ENCODE results near the gene FGF14.

The FGF14 gene

DNA sequence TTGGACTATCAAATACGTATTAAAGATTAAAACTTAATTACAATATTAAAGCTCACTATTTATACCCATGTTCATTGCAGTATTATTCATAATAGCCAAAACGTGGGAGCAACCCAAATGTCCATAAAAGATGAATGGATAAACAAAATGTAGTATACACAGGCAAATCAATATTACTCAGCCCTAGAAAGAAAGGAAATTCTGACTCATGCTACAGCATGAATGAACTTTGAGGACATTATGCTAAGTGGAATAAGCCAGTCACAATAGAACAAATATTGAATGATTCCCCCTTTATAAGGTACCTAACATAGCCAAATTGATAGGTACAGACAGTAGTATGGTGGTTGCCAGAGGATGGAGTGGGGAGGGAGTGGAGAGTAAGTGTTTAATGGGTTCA, 457.3 kb downstream of the FGF14 start:
- no peak for DNase-seq (ENCODE audit: low read depth)
- TF ChIP-seq, protein P1, sequence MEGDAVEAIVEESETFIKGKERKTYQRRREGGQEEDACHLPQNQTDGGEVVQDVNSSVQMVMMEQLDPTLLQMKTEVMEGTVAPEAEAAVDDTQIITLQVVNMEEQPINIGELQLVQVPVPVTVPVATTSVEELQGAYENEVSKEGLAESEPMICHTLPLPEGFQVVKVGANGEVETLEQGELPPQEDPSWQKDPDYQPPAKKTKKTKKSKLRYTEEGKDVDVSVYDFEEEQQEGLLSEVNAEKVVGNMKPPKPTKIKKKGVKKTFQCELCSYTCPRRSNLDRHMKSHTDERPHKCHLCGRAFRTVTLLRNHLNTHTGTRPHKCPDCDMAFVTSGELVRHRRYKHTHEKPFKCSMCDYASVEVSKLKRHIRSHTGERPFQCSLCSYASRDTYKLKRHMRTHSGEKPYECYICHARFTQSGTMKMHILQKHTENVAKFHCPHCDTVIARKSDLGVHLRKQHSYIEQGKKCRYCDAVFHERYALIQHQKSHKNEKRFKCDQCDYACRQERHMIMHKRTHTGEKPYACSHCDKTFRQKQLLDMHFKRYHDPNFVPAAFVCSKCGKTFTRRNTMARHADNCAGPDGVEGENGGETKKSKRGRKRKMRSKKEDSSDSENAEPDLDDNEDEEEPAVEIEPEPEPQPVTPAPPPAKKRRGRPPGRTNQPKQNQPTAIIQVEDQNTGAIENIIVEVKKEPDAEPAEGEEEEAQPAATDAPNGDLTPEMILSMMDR (IDR thresholded peaks at IDR 0.05; ENCODE audit: low read depth, low read length, missing control alignments), result no peak

DNA sequence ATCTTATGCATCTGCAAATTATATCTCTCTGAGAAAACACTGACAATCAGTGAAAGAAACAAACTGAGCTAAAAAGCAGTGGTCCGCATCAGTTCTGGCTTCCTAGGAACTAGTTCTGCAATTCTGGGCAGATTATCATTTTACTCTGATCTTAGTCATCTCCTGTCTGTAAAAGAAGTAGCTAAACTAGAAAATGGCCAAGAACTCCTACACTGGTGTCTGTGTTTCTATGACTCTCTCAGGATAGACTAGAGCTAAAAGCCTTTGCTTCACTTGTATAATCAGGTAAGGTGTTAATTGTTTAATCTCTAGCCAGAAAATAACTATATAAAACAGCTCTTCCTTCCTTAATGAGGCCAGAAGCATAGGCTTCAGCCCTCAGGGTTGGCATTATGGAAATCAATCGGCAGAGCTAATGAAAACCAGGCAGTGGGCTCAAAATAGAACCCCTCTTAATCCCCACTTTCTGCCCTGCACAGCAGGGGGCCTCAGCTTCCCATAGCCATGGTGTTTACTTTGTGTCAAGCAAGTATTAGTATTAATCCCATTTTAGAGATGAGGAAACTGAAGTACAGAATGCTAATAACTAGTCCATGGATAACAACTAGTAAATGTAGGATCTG, 459.2 kb downstream of the FGF14 start:
- TF ChIP-seq, protein P1 (IDR thresholded peaks at IDR 0.05; ENCODE audit: low read depth, low read length, missing control alignments), result no peak
- H3K4me3 ChIP-seq (ENCODE audit: low read depth, low read length), result no peak overlapping the region
- no peak for DNase-seq (ENCODE audit: low read depth)

More for the DNA sequence above, 457.3 kb downstream of the FGF14 start:
- no peak overlapping the region for H3K4me3 ChIP-seq (ENCODE audit: low read depth, low read length)

DNA sequence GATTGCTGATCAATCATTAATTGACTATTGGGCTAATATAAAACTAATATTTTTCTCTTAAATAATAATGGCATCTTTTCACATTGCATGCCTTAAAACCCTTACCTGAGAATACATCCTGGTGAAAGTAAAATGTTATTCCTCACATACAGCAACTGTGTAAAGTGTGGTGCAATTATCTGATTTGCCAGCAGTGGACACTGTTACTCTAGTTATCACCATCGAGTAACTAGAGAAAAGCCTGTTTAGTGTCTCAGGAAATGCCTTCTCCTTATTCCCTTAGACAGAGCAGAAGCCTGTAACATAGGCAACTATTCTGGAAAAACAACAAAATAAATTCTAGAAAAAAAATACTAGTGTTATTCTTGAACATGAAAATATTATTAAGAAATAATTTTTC, 459.8 kb downstream of the FGF14 start:
- no peak overlapping the region for H3K4me3 ChIP-seq (ENCODE audit: low read depth, low read length)
- TF ChIP-seq, protein P1 (IDR thresholded peaks at IDR 0.05; ENCODE audit: low read depth, low read length, missing control alignments), result peak; percentile 68
- DNase-seq (ENCODE audit: low read depth), result no peak

DNA sequence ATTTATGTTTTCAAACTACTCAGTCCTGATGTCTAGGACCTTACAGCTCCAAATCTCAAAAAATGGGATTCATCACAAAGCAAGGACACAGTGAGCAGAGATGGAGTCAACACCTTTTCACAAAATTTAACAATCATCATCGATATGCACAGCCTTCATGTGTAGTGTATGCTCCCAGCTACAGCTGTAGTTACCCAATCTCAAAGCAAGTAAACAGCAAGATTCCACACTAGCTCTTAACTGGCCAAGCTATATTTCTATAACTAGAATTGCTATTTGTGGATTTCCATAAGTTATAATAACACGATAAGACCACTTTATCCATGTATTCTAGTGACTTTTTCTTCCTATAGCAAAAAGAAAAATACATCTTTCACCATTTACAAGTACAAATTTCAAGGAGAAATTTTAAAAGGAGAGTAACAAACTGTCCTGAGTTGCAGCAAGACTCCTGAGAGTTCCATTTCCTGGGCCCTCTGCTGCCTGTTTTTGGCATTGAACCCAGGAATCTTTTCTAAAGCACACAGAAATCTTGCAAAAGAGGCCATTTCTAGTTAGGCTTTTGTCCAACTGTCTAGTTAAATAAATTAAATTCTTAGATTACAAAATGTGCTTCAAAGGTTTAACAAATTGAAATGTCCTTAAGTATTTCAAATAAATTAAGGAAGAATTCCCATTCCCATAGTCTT, 460.6 kb downstream of the FGF14 start:
- no peak overlapping the region for H3K4me3 ChIP-seq (ENCODE audit: low read depth, low read length)
- no peak for DNase-seq (ENCODE audit: low read depth)
- TF ChIP-seq, protein P1 (IDR thresholded peaks at IDR 0.05; ENCODE audit: low read depth, low read length, missing control alignments), result no peak

DNA sequence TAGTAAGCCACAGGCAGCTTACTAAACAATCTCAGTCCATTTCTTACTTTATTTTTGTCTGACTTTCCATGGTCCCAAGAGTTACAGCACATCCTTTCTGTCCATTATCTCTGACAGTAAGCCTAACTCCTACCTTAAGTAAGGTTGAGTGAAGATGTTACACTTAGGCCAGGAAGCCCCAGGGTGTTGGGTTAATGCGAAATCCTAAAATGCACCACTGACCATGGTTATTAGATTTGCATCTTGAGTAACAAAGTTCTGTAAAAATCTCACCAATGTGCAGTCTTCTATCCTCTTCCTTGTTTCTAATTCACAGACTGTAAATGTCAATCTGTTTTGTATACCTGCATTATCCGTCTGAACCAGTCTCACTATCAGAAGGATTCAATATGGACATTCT, 462.5 kb downstream of the FGF14 start:
- TF ChIP-seq, protein P1 (IDR thresholded peaks at IDR 0.05; ENCODE audit: low read depth, low read length, missing control alignments), result no peak
- no peak overlapping the region for H3K4me3 ChIP-seq (ENCODE audit: low read depth, low read length)
- no peak for DNase-seq (ENCODE audit: low read depth)

DNA sequence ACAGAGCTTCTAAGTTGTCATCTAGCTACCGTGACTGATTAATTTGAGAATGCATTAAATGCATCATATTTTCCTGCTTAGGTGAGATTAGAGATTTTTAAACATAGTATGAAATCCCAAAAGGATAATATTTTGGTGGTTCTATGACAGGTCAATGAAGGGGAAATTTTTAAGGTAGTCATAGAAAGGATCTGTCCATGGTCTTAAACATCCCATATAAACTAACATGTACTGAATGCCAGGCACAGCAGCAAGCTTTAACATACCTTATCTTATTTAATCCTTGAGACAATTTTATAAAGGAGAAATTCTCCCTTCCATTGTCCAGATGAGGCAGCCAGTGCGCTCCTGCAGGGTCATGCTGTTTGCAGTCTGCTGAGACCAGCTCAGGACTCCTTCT, 466.0 kb downstream of the FGF14 start:
- TF ChIP-seq, protein P1 (IDR thresholded peaks at IDR 0.05; ENCODE audit: low read depth, low read length, missing control alignments), result no peak
- no peak for DNase-seq (ENCODE audit: low read depth)
- H3K4me3 ChIP-seq (ENCODE audit: low read depth, low read length), result no peak overlapping the region

DNA sequence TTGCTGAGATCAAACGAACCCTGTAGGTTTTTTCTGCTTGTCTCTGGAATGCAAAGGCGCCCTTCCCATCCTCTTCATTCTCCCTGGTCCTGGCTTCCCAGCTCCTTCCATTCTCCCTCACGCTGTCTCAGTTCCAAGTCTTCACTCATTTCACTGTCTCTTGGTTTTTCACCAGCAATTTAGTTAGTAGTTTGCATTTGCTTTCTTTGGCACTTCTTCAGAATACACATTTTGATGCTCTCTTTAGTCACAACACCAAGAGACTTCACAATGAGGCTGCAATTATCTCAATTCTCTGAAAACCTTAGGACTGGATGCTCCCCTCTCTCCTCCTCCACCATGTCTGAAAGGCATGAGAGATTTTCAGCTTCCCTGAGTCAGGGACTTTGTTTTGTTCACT, 470.7 kb downstream of the FGF14 start:
- no peak overlapping the region for H3K4me3 ChIP-seq (ENCODE audit: low read depth, low read length)

More for the DNA sequence above, 470.7 kb downstream of the FGF14 start:
- DNase-seq (ENCODE audit: low read depth), result no peak
- TF ChIP-seq, protein P1 (IDR thresholded peaks at IDR 0.05; ENCODE audit: low read depth, low read length, missing control alignments), result no peak
